Epithelial cell of esophagus (primary cell): Measurements from ENCODE around the gene FGF2.

Experiments
- DNase-seq: peaks from one replicate; pipeline ENCODE4 v3.0.0; 2010; ENCODE audit warnings: low read depth
- H3K4me3 ChIP-seq: 2 replicates; pipeline ENCODE4 v1.5.1; 2011; ENCODE audit warnings: mild to moderate bottlenecking, low read length, control low read depth
- TF ChIP-seq, protein P1 (sequence below): IDR thresholded peaks from 2 replicates; pipeline ENCODE4 v1.5.1; 2011; ENCODE audit warnings: low read depth, mild to moderate bottlenecking, low read length, control low read depth, inconsistent platforms; ENCODE audit not compliant: insufficient read depth; ENCODE audit errors: missing control alignments

FGF2 gene

DNA sequence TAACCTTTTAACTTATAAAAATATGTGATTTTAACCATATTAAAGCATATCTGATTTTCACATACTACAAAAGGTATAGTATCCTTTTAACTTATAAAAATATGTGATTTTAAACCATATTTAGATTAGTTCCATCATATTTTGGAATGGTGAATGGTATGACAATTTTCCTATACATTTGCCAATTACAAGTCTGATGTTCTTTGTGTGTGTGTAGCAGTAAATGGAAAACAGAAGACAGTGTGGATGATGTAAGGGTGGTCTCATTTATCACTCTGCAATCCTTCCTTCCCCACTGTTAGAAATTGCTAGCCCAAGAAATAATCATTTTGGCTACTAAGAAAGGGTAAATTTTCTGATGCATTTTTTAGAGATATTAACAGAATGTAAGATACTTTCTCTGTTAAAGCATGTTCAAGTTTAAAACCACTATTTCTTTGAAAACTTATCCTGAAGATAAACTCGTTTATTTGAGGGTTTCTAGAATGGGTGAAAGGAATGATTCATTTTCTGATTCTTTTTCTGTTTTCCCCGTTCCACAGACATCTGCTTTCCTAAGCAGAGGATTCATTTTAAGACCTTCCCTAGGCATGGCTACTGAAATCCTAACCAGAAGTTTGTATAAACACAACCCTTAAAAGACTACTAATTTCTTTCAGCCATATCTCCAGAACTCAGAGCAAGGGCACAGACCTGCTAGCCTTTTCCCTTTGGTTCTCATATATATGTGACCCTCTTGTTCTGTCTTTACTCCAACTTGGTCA lies 74.8 kb downstream of the FGF2 start:
- TF ChIP-seq, protein P1, sequence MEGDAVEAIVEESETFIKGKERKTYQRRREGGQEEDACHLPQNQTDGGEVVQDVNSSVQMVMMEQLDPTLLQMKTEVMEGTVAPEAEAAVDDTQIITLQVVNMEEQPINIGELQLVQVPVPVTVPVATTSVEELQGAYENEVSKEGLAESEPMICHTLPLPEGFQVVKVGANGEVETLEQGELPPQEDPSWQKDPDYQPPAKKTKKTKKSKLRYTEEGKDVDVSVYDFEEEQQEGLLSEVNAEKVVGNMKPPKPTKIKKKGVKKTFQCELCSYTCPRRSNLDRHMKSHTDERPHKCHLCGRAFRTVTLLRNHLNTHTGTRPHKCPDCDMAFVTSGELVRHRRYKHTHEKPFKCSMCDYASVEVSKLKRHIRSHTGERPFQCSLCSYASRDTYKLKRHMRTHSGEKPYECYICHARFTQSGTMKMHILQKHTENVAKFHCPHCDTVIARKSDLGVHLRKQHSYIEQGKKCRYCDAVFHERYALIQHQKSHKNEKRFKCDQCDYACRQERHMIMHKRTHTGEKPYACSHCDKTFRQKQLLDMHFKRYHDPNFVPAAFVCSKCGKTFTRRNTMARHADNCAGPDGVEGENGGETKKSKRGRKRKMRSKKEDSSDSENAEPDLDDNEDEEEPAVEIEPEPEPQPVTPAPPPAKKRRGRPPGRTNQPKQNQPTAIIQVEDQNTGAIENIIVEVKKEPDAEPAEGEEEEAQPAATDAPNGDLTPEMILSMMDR: no peak
- DNase-seq: no peak

DNA sequence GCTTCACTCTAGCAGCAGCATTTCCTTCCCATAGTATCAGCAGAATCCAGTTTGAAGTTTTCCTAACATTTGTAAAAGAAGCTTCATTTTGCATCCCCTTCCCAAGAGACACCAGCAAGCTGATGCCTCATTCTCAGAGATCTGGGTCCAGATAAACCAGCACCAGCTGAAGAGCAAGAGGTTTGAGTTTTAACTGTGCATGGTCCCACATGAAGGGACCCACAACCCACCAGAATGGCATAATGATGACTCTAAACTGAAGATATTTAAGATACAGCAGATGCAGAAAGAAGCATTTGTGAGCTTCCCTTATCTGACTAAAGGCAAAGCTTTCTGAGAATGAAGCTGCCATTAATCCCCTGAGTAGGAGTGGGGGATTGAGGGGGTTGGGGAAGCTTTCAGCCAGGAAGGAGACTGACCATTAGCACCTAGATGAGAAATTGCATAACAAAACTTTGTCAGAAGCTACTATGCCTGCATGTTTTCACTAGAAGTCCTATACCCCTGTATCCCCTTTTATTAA lies 77.2 kb downstream of the FGF2 start:
- H3K4me3 ChIP-seq: no peak overlapping the region
- TF ChIP-seq, protein P1: no peak
- no peak for DNase-seq

More for the DNA sequence above, 74.8 kb downstream of the FGF2 start:
- H3K4me3 ChIP-seq: no peak overlapping the region

DNA sequence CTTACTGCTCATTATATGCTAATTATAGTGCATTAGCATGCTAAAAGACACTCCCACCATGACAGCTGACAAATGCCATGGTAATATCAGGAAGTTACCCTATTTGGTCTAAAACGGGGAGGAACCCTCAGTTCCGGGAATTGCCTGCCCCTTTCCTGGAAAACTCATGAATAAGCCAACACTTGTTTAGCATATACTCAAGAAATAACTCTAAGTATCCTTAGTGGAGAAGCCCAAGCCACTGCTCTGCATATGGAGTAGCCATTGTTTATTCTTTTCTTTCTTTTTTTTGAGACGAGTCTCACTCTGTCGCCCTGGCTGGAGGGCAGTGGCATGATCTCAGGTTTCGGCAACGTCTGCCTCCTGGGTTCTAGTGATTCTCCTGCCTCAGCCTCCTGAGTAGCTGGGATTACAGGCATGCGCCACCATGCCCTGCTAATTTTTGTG lies 80.3 kb downstream of the FGF2 start:
- TF ChIP-seq, protein P1: no peak
- no peak overlapping the region for H3K4me3 ChIP-seq
- DNase-seq: no peak

DNA sequence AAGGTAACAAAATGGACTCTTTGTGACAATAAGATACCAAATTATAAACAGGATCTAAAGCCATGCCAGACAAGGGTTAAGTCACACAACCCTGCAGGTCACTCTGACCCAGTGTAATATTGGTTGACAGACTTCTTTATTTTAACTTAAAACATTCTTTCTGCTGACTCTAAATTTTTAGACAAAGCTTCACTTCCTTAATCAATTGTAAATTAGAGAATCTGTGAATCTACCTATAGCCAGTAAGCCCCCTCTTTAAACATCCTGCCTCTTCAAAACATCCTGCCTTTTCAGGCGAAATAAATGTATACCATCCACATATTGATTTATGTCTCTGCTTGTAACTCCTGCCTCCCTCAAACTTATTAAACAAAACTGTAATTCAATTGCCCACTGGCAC lies 81.6 kb downstream of the FGF2 start:
- TF ChIP-seq, protein P1: no peak
- H3K4me3 ChIP-seq: no peak overlapping the region
- no peak for DNase-seq

DNA sequence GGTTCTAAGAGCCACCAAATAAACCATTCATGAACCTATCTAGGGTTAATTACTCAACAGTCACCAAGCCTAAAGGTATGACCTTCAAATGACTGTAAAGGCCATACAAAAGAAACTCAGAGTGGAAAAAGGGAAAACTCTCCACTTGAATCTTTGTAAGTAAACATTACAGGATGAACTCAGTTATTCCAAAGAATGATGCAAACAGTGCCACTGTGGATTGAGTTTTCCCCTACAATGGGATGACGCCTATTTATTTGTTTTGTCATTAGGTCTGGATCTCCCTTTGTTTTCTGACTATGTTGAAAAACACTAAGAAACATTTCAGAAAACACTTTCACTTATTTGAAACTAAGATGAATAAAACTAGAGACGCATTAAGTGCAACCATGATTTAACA lies 83.1 kb downstream of the FGF2 start:
- no peak overlapping the region for H3K4me3 ChIP-seq
- DNase-seq: no peak
- TF ChIP-seq, protein P1: no peak

DNA sequence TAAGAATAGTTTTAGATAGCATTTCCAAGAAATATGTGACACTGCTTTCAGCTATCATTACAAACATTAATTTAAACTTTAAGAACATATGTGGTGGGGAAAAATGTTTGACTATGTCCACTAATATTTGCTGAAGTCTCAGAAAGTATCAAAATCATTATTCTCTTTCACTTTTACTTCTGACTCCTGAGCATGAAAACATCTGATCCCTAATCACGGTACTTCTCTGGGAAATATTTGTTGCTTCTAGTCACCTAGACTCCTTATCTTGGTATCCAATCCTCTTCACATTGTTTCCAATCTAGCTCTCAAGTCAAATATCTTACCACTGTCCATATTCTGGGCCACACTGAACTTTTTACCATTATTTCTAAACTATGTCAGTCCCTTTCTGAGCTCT lies 85.0 kb downstream of the FGF2 start:
- DNase-seq: no peak
- TF ChIP-seq, protein P1: no peak
- H3K4me3 ChIP-seq: no peak overlapping the region
